NAMALWA (cell line): ENCODE measurements around the gene SMO.
"Not testable (repeated sequence)": the region's sequence is repeated elsewhere in the genome, so short reads cannot be mapped to it uniquely, and the experiment has no call there.

Experiments used
- DNase-seq: peaks from one replicate; pipeline ENCODE4 v3.0.0-alpha.2; 2015; ENCODE audit warnings: low spot score

The SMO gene

DNA sequence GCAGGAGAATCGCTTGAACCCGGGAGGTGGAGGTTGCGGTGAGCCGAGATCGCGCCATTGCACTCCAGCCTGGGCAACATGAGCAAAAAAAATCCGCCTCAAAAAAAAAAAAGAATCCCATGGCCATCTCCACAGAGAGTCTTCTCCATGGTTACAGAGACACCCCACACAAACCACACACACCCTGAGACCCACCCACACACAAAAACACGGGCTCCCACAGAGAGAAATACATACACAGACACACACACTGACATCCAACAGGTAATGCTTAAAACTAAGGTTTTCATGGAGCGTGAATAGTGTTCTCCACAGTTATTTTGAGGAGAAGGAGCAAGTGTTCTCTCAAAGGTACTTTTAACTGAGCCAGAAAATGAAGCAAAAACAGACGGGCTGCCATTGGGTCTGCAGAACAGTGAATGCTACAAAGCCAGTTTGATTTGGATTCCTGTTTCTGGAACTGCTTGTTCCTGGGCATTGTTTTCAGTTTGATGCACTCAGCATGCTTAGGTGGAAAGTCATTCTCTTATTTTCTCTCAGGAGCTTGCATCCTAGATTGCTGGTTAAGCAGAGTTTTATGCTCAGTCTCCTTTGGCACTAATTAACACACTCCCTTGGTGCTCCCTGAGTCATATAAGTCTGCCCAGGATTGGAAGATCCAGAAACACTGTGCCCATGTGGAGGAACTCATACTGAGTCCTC lies 51.8 kb downstream of the SMO start:
- DNase-seq, result no peak

- no peak for DNase-seq
These were observed 55.8 kb downstream of the SMO start for GRCh38 chr7:129244220-129244619.

- DNase-seq, result no peak
These were observed 57.1 kb downstream of the SMO start for GRCh38 chr7:129245533-129245932.

DNA sequence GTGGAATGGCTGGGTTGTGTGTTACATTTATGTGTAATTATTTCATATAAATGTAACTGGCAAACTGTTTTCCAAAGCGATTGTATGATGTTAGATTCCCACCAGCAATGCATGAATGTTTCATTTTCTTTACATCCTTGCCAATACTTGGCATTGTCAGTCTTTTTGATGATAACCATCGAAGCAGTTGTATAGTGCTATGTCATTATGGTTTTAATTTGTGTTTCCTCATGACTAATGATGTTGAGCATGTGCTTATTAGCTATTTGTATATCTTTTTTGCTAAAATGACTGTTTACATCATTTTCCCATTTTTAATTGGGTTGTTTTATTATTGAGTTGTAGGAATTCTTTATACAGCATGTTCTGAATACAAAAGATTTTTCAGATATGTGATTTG lies 58.7 kb downstream of the SMO start:
- DNase-seq, result no peak

GRCh38 chr7:129252128-129252527 lies 63.7 kb downstream of the SMO start:
- no peak for DNase-seq

- not testable (repeated sequence) for DNase-seq
These were observed 64.2 kb downstream of the SMO start for GRCh38 chr7:129252603-129253002.

- DNase-seq, result no peak
These were observed 67.4 kb downstream of the SMO start for GRCh38 chr7:129255800-129256199.

- no peak for DNase-seq
These were observed 67.8 kb downstream of the SMO start for GRCh38 chr7:129256221-129256620.

DNA sequence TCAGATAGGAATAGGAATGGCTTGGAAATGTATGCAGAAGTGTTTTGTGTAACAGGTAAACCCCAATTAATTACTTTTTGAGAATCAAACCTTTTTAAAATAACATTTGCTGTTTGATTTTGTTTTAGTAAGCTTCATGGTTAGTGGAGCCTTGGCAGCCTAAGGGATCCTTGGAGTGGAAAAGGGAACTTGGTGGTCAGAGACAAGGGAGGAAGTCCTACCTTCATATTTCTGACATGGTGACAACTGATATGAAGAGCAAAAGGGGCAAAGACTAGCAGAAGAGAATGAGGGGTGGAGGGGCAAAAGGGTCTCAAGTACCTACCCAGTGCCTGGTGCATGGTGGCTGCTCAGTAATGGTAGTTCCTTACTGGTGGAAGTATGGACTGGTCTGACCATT lies 68.7 kb downstream of the SMO start:
- DNase-seq, result no peak

- no peak for DNase-seq
These were observed 70.4 kb downstream of the SMO start for GRCh38 chr7:129258649-129259389.

- no peak for DNase-seq
These were observed 73.9 kb downstream of the SMO start for GRCh38 chr7:129262324-129262723.
